GM23338 (cell line): ENCODE data around the gene PHF21A. TPM values are rescaled to one million over a fixed set of nuclear protein-coding genes. Genes with fewer than 3 reads are reported as not detected.

Experiments
- ATAC-seq: fragments of 200-7000 bp; cut with Tn5 transposase; 3 replicates; pipeline ENCODE4 v1.9.1; 2020
- DNase-seq: peaks from one replicate; pipeline ENCODE4 v3.0.0-alpha.2; 2015; ENCODE audit warnings: low spot score
- H2AFZ ChIP-seq: fragments of 200-600 bp; sonication (generic); 2 replicates; pipeline ENCODE4 v1.8.0; 2016; ENCODE audit warnings: antibody characterized with exemption, mild to moderate bottlenecking, moderate library complexity
- H3F3A ChIP-seq: fragments of 200-600 bp; sonication (generic); replicated peaks from 2 replicates; pipeline ENCODE4 v1.8.0; 2017; ENCODE audit warnings: antibody characterized with exemption, mixed run types, low read depth
- H3K27ac ChIP-seq: fragments of 200-600 bp; sonication (generic); 2 replicates; pipeline ENCODE4 v1.6.1; 2016; ENCODE audit warnings: low read depth
- H3K27me3 ChIP-seq: fragments of 200-600 bp; sonication (generic); 2 replicates; pipeline ENCODE4 v1.8.0; 2016; ENCODE audit warnings: mild to moderate bottlenecking, mixed run types, moderate library complexity; ENCODE audit not compliant: insufficient read depth
- H3K36me3 ChIP-seq: fragments of 200-600 bp; sonication (generic); 2 replicates; pipeline ENCODE4 v1.8.0; 2016; ENCODE audit warnings: mild to moderate bottlenecking; ENCODE audit not compliant: insufficient read depth
- H3K4me1 ChIP-seq: fragments of 200-600 bp; sonication (generic); 2 replicates; pipeline ENCODE4 v1.8.0; 2016; ENCODE audit warnings: mild to moderate bottlenecking, moderate library complexity; ENCODE audit not compliant: insufficient read depth
- H3K4me2 ChIP-seq: fragments of 200-600 bp; sonication (generic); 2 replicates; pipeline ENCODE4 v1.7.1; 2017; ENCODE audit warnings: mixed run types
- H3K4me3 ChIP-seq: fragments of 200-600 bp; sonication (generic); 2 replicates; pipeline ENCODE4 v1.6.1; 2016; ENCODE audit warnings: mixed run types
- H3K79me2 ChIP-seq: fragments of 200-600 bp; sonication (generic); replicated peaks from 2 replicates; pipeline ENCODE4 v1.8.0; 2017; ENCODE audit warnings: mild to moderate bottlenecking; ENCODE audit not compliant: insufficient read depth
- H3K9me2 ChIP-seq: fragments of 200-600 bp; sonication (generic); 2 replicates; pipeline ENCODE4 v1.8.0; 2017; ENCODE audit not compliant: insufficient read depth
- H4K20me1 ChIP-seq: fragments of 200-600 bp; sonication (generic); replicated peaks from 2 replicates; pipeline ENCODE4 v1.8.0; 2017; ENCODE audit warnings: mild to moderate bottlenecking; ENCODE audit not compliant: insufficient read depth
- H3K27ac Mint-ChIP-seq: 2 replicates; pipeline ENCODE4 v1.8.0; 2020; ENCODE audit warnings: inconsistent platforms, mild to moderate bottlenecking, moderate library complexity, mixed read lengths
- H3K27me3 Mint-ChIP-seq: 3 replicates; pipeline ENCODE4 v1.8.0; 2022; ENCODE audit warnings: low read depth, mild to moderate bottlenecking, moderate library complexity, mixed read lengths, inconsistent platforms; ENCODE audit not compliant: insufficient read depth, poor library complexity
- H3K36me3 Mint-ChIP-seq: 3 replicates; pipeline ENCODE4 v1.8.0; 2021; ENCODE audit warnings: low read depth, mild to moderate bottlenecking, inconsistent platforms, moderate library complexity, mixed read lengths
- H3K4me1 Mint-ChIP-seq: 3 replicates; pipeline ENCODE4 v1.8.0; 2020; ENCODE audit warnings: mild to moderate bottlenecking, inconsistent platforms, mixed read lengths
- H3K4me3 Mint-ChIP-seq: 3 replicates; pipeline ENCODE4 v1.8.0; 2021; ENCODE audit warnings: moderate library complexity, mild to moderate bottlenecking, inconsistent platforms, mixed read lengths
- H3K9me3 Mint-ChIP-seq: 3 replicates; pipeline ENCODE4 v1.8.0; 2020; ENCODE audit warnings: moderate library complexity, mild to moderate bottlenecking, inconsistent platforms, mixed read lengths
- CTCF ChIP-seq, 2 experiments: fragments of 200-600 bp in 1 of 2; sonication (generic) in 1 of 2; conservative IDR thresholded peaks; 2 replicates each; pipeline versions ENCODE4 v1.5.1 to v1.6.1; 2016 to 2017; ENCODE audit warnings: antibody characterized with exemption in 2 of 2, low read depth in 2 of 2, mild to moderate bottlenecking in 2 of 2, moderate library complexity in 1 of 2
- ETS1 ChIP-seq: IDR thresholded peaks from 2 replicates; pipeline ENCODE4 v1.6.1; 2016; ENCODE audit warnings: antibody characterized with exemption
- POLR2AphosphoS5 ChIP-seq: IDR thresholded peaks from 2 replicates; pipeline ENCODE4 v1.6.1; 2016; ENCODE audit warnings: antibody characterized with exemption, low read depth
- REST ChIP-seq: IDR thresholded peaks from one replicate; pipeline ENCODE4 v1.6.1; 2018; ENCODE audit warnings: antibody characterized with exemption; ENCODE audit not compliant: unreplicated experiment
- STAT1 ChIP-seq: IDR thresholded peaks from one replicate; pipeline ENCODE4 v1.6.1; 2016; ENCODE audit warnings: antibody characterized with exemption; ENCODE audit not compliant: unreplicated experiment
- ZNF331 ChIP-seq: fragments of 250-450 bp; sonication (Bioruptor Pico); IDR thresholded peaks from 2 replicates; pipeline ENCODE4 v1.5.0; 2020; ENCODE audit warnings: low read depth, mild to moderate bottlenecking, moderate library complexity
- ZNF462 ChIP-seq: fragments of 250-450 bp; sonication (Bioruptor Pico); IDR thresholded peaks from 2 replicates; pipeline ENCODE4 v1.5.0; 2020; ENCODE audit warnings: mild to moderate bottlenecking, moderate library complexity
- polyA plus RNA-seq: library from polyadenylated mRNA; unstranded; fragments of >200 nt; fragmentation: Nextera tagmentation; extraction: Ambion mirVana; gene quantifications from 2 replicates; pipeline ENCODE4 v1.2.1, GENCODE V29; 2016
- total RNA-seq: library from RNA; depleted of rRNA; stranded (reverse); fragments of >200 nt; shearing (Covaris generic); gene quantifications from 2 replicates; pipeline ENCODE4 v1.2.3, GENCODE V29; 2014

The PHF21A gene
- total and polyA plus RNA-seq, 2 experiments from 2014 or later: 21.7 to 23.6 TPM

- TF ChIP-seq ZNF462 (CRISPR knock-in tag): no peak
- no peak for TF ChIP-seq ZNF331 (CRISPR knock-in tag)
- no peak for TF ChIP-seq ETS1
- TF ChIP-seq POLR2AphosphoS5: no peak
Measured at GRCh38 chr11:46045811-46046210, 75.4 kb downstream of the PHF21A start (continued).

- Histone ChIP-seq H2AFZ (no peak overlapping the region), H3K4me2 (no peak overlapping the region), H4K20me1 (no peaks in the 10 kb centered on the region), H3K27ac (peak overlapping the region; percentile 14; the same call in 1 of the 2 replicates), H3K79me2 (no peaks in the 10 kb centered on the region), H3K9me2 (no peaks in the 10 kb centered on the region), H3K27me3 (no peaks in the 10 kb centered on the region), H3K4me3 (no peak overlapping the region), H3K36me3 (no peaks in the 10 kb centered on the region), H3F3A (no peaks in the 10 kb centered on the region), H3K4me1 (peaks cover 23% of the 10 kb centered on the region)
- TF ChIP-seq REST (no peak), POLR2AphosphoS5 (no peak), ETS1 (no peak), STAT1 (no peak), CTCF (conservative IDR thresholded peaks at IDR 0.05; ENCODE audit: low read depth in 2 of 2) (no peak)
- Mint-ChIP-seq H3K36me3 (peaks cover 11% of the 10 kb centered on the region; the same call in 2 of the 3 replicates), H3K27ac (no peak overlapping the region), H3K4me3 (no peak overlapping the region), H3K9me3 (no peaks in the 10 kb centered on the region), H3K27me3 (peaks cover 5% of the 10 kb centered on the region), H3K4me1 (peaks cover 35% of the 10 kb centered on the region)
- DNase-seq (no peak), ATAC-seq (no peak)
Measured at GRCh38 chr11:46044601-46045000, 76.7 kb downstream of the PHF21A start.
